ENCODE data around the gene BEGAIN.

The BEGAIN gene

DNA sequence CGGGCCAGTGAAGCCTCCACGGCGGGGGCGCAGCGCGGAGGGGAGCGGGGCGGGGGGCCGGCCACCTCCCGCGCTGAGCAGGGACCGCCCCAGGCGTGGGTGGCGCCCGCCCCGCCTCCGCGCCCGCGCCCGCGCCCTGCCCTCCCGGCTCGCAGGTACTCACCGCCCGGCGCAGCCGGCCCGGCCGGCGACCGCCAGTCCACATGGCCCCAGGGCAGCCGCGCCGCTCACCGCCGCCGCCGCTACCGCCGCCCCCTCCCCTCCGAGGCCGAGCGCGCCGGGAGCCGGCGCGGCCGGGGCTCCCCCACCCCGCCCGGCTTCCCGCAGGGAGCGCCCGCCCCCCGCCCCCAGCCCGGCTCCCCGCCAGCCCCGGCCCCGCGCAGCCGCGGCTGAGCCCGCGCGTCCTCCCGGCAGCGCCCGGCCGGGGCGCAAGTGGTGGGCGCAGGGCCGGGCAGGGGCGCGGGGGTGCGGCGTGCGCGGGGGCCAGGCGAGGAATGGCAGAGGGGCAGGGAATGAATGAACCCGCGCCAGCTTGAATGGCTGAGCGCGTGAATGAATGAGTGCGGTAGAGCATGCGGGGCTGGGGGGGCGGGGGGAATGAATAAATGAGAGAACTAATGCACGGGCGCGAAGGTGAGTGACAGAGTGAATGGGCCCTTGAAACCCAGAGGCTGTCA, at the start of gene BEGAIN:
Gene BEGAIN (minus strand): TSS at position 332 of the 677 bp plus-strand sequence. CDS start 127 bp downstream, at position 205.
- DNase-seq = peak; percentile 12

DNA sequence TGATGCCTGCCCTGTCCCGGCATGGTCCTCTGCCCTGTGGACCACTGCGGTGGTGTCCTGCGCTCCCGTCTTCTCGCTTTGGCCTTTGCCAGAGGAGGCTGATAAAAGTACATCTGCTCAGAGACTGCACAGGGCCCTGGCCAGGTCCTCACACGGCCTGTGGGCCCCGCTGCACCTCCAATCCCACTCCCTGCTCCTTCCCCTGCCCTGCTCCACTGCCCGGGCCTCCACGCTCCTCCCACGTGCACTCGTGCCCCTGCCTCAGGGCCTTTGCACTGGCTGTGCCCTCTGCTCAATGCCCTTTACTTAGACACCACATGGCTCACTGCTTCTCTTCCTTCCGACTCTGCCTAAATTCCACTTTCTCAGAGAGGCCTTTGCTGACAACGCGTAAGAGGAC, 49.3 kb upstream of the BEGAIN start:
- DNase-seq = no peak

DNA sequence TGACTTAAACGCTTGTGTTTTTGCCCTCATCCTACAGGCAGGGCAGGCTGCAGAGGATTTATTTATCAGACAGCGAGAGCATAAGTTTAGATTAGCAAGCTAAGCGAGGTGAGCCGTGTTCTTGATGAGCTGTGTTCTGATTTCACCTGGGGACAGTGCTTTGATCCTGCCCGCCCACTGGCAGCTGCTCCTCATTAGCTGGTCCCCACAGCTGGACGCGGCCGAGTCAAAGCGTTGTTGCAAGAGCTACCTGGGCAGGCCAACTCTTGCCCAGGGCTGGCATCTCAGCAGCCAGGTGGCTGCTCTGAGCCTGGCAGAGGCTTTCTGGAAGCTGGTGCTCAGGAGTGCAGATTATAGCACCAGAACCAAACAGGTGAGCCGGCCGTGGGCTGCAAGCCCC, 46.8 kb upstream of the BEGAIN start:
- DNase-seq = no peak

- no peak for DNase-seq
Observed at GRCh38 chr14:100633406-100633805, 46.2 kb upstream of the BEGAIN start.

GRCh38 chr14:100629696-100630095, 42.5 kb upstream of the BEGAIN start:
- DNase-seq = no peak

DNA sequence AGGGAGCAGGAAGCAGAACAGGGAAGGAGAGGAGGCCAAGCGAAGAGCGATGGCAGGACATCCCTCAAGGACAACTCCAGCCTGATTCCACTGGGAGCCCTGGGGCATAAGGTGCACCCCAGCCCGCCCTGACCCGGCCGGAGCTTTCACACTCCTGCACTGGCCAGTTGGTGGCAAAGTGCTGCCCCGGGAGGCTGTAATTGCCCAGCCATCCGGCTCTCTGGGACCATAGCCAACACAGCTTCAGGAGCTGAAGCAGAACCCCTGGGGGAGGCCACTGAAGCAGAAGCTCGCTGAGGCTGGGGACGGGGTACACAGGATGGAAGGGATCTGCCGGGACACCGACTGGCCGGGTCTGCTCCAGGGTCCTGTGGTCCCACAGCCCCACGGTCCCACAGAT, 41.9 kb upstream of the BEGAIN start:
- no peak for DNase-seq

DNA sequence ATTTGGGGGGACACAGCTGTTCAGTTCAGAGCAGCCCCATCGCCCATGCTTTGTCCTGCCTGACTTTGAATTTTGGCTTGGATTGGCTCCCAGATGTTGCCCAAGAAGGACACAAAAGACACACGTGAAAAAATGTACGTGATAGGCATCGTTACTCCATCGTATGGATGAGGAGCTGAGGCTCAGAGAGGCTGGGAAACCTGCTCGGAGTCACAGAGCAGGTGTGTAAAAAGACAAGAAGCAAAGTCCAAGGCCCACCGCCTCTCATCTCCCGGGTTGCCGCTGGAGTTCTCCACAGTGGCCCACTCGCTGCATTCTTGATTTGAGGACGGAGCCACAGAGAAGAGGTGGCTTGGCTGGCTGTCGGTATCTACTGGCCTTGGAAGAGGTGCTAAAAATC, 41.0 kb upstream of the BEGAIN start:
- no peak for DNase-seq

- no peak for DNase-seq
Observed at GRCh38 chr14:100626614-100627013, 39.4 kb upstream of the BEGAIN start.

- no peak for DNase-seq
Observed at GRCh38 chr14:100623961-100624360, 36.7 kb upstream of the BEGAIN start.

GRCh38 chr14:100623557-100623956, 36.3 kb upstream of the BEGAIN start:
- no peak for DNase-seq

DNA sequence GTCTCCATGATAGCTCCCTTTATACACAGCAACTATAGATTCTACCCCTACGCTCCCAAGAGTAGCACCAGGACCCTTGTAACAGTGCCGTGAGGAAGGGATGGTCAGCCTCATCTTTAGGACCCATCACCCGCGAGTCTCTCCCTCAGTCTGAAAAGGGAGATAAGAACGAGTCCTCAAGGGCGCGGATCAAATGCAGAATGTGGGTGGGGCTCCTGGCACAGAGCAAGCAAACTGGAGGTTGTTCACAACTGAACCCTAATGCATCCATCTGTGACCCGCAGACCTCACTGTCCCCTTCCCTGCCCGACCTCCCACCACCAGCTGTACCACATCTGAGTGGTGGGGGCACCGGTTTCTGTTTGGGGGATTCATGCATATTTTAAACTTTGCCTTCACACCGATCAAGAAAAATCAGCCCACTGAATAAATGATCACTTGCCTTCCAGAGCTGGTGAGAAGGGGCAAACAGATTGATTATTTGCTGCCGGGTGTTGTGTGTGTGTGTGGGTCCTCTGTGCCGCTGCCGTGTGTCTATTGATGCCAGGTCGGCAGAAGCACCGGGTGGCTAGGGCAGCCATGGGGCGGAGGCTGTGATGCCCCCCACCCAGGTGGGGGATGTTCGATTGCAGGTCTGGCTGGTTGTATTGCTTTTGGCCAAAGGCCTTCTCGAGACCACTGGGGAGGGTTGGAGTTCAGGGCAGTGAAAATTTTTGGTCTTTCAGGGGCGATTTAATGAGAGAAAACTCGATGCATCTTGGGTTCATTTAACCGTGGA, 35.7 kb upstream of the BEGAIN start:
- DNase-seq = no peak

GRCh38 chr14:100622224-100622623, 35.0 kb upstream of the BEGAIN start:
- DNase-seq = no peak

GRCh38 chr14:100621806-100622205, 34.6 kb upstream of the BEGAIN start:
- no peak for DNase-seq

DNA sequence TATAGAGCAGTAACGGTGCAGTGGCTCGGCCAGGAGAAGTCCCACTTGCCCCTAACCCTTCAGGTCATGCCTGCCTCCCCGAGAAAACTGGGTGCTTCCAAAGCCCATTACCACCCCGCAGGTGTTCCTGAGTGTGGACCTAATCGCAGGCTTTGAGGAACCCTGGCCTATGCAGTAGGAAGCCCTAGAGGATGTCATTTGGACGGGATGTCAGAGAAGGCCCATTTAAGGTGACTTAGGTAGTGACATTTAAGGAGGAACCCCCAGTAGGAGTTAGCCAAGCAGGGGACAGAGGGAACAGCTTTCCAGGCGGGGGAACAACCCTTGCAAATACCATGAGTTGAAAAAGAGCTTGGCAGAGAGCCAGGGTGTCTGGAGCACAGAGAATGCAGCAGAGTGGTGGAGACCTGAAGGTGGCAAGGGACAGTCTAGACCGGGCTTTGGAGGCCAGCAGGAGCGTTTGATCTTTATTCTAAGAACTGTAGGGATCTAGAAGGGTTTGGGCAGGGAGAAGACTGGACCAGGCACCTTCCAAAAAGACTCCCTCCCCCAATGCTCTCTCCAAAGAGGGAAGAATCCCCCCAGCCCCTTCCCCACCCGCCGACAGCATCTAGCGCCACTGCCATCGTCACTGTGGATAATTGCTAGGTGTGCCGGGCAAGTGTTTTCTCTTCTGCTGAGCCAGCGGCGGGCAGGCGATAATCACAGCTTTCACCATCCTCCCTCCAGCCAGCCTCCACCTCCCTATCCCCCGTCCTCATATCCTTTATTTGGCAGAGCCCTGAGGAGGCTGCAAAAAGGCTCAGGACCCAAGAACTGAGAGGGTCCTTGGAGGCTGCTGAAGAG, 33.3 kb upstream of the BEGAIN start:
- no peak for DNase-seq

GRCh38 chr14:100619396-100620254, 32.4 kb upstream of the BEGAIN start:
- no peak for DNase-seq

DNA sequence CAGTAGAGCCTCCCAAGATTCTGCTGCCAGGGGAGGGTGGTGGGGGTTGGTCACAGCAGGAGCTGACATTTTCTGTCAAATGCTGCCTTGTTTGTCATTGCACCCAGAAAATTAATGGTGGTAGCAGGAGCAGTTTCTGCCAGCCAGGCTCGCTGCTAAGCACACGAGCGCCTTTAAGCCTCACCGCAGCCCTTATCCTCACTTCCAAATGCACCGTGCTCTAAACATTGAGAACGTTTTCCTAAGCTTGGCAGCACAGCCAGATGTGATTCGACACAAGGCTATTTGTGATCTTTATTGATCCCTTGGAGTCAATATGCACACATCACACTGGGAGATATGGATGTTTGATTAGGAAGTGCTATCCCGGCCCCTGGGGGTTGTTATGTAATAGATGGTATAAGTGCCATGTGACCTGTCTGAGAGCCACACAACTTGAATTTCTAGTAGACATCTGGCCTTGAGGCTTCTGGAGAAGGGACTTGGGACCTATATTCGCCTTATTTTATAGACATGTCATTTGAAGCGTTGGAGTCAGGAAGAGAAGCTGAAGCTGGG, 31.6 kb upstream of the BEGAIN start:
- no peak for DNase-seq

GRCh38 chr14:100618318-100618693, 31.1 kb upstream of the BEGAIN start:
- DNase-seq = no peak

GRCh38 chr14:100617410-100618317, 30.4 kb upstream of the BEGAIN start:
- DNase-seq = peak; percentile 29

DNA sequence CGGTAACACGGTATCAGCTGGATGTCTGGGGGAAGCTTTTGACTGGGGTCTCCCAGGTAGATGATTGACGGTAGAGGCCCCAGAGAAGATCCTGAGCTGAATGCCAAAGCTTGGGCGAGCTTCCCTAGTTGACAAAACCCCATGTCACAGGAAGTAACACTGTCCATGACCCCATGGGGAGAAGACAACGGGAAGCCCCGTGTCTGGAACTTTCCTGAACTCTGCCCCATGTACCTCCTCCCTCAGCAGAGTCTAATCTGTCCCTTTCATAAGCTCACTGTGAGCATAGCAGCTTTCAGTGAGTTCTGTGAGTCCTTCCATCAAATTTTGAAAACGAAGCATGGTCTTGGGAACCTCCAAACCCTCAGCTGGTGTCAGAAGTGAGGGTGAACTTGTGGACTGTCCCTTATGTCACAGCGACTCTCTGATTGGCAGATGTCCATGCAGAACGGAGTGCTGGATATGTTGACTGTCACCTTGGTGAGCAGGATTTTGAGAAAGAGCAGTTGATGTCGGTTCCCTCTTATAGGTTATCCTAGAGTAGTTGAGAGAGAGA, 29.7 kb upstream of the BEGAIN start:
- DNase-seq = no peak

Data from CD4-positive, alpha-beta T cell treated with Interleukin-6 for 4 hours (primary cell).